SH-SY5Y (cell line): Measurements from ENCODE around the gene TIAM2.

Source experiments
- GATA2 ChIP-seq: IDR thresholded peaks from 2 replicates; pipeline ENCODE4 v1.6.1; 2011; ENCODE audit warnings: mild to moderate bottlenecking, low read depth, low read length
- GATA3 ChIP-seq: IDR thresholded peaks from 2 replicates; pipeline ENCODE4 v1.6.1; 2011; ENCODE audit warnings: low read depth, mild to moderate bottlenecking, low read length, moderate library complexity

GRCh38 chr6:155278319-155279049 lies 283.4 kb downstream of the TIAM2 start:
- TF ChIP-seq GATA2 (no peak), GATA3 (no peak)
